Measurements from ENCODE around the gene MTNR1B. TPM values are rescaled to one million over a fixed set of nuclear protein-coding genes. Genes with fewer than 3 reads are reported as not detected.

Gene MTNR1B
- total RNA-seq, 2 donors from 2014 or later = not detected

GRCh38 chr11:93000511-93001476 is 31.3 kb downstream of the MTNR1B start:
- Histone ChIP-seq H3K36me3 (replicated peaks in 1 of 2; ENCODE audit: insufficient read depth in 1 of 2, low read depth in 2 of 2) (no peaks in the 10 kb centered on the region), H3K4me3 (no peak overlapping the region), H3K27me3 (no peaks in the 10 kb centered on the region), H3K9me3 (no peaks in the 10 kb centered on the region), H3K27ac (no peak overlapping the region), H3K4me1 (no peaks in the 10 kb centered on the region)
- intact Hi-C loops (cut with DNase I) = no loop called here
- 57 to 72% methylated on average over 2 of the region's 2 CpGs for WGBS, 2 donors
- TF ChIP-seq CTCF (IDR thresholded peaks at IDR 0.05) = no peak
- no peak for TF ChIP-seq POLR2A (IDR thresholded peaks at IDR 0.05)
- no peak for ATAC-seq
- no peak for DNase-seq

GRCh38 chr11:93001806-93002205 is 32.4 kb downstream of the MTNR1B start:
- Histone ChIP-seq H3K4me1 (no peaks in the 10 kb centered on the region), H3K27me3 (no peaks in the 10 kb centered on the region), H3K27ac (no peak overlapping the region), H3K4me3 (no peak overlapping the region), H3K36me3 (replicated peaks in 1 of 2; ENCODE audit: insufficient read depth in 1 of 2, low read depth in 2 of 2) (no peaks in the 10 kb centered on the region), H3K9me3 (no peaks in the 10 kb centered on the region)
- DNase-seq = no peak
- intact Hi-C loops (cut with DNase I) = no loop called here
- no peak for ATAC-seq
- TF ChIP-seq POLR2A (IDR thresholded peaks at IDR 0.05) = no peak
- TF ChIP-seq CTCF (IDR thresholded peaks at IDR 0.05) = no peak

- TF ChIP-seq POLR2A (IDR thresholded peaks at IDR 0.05) = no peak
- TF ChIP-seq CTCF (IDR thresholded peaks at IDR 0.05) = no peak
- Histone ChIP-seq H3K27ac (no peak overlapping the region), H3K4me1 (no peaks in the 10 kb centered on the region), H3K9me3 (no peaks in the 10 kb centered on the region), H3K4me3 (no peak overlapping the region), H3K36me3 (replicated peaks in 1 of 2; ENCODE audit: insufficient read depth in 1 of 2, low read depth in 2 of 2) (no peaks in the 10 kb centered on the region), H3K27me3 (no peaks in the 10 kb centered on the region)
- 71 to 73% methylated on average over 3 of the region's 3 CpGs for WGBS, 2 donors
- no peak for ATAC-seq
- intact Hi-C loops (cut with DNase I) = no loop called here
- no peak for DNase-seq
Observed at GRCh38 chr11:93002380-93002779, 32.9 kb downstream of the MTNR1B start.

- no peaks in the 10 kb centered on the region for H3K4me1 ChIP-seq
- TF ChIP-seq POLR2A (IDR thresholded peaks at IDR 0.05) (no peak), CTCF (IDR thresholded peaks at IDR 0.05) (no peak)
- intact Hi-C loops (cut with DNase I) = no loop called here
- DNase-seq (no peak), ATAC-seq (no peak)
- H3K36me3 ChIP-seq (replicated peaks in 1 of 2; ENCODE audit: insufficient read depth in 1 of 2, low read depth in 2 of 2) = no peaks in the 10 kb centered on the region
- no peak overlapping the region for H3K4me3 ChIP-seq
- H3K27ac ChIP-seq = no peak overlapping the region
- H3K9me3 ChIP-seq = no peaks in the 10 kb centered on the region
- no peaks in the 10 kb centered on the region for H3K27me3 ChIP-seq
- 36 to 41% methylated on average over 1 of the region's 1 CpG for WGBS, 2 donors
Observed at GRCh38 chr11:93005239-93005638, 35.8 kb downstream of the MTNR1B start.

- WGBS, 2 donors = 29 to 39% methylated on average over 1 of the region's 1 CpG
- DNase-seq (no peak), ATAC-seq (no peak)
- no peak overlapping the region for H3K4me3 ChIP-seq
- intact Hi-C loops (cut with DNase I) = no loop called here
- no peaks in the 10 kb centered on the region for H3K4me1 ChIP-seq
- no peaks in the 10 kb centered on the region for H3K9me3 ChIP-seq
- no peaks in the 10 kb centered on the region for H3K36me3 ChIP-seq (replicated peaks in 1 of 2; ENCODE audit: insufficient read depth in 1 of 2, low read depth in 2 of 2)
- TF ChIP-seq CTCF (IDR thresholded peaks at IDR 0.05) (no peak), POLR2A (IDR thresholded peaks at IDR 0.05) (no peak)
- H3K27me3 ChIP-seq = no peaks in the 10 kb centered on the region
- no peak overlapping the region for H3K27ac ChIP-seq
Observed at GRCh38 chr11:93013646-93014045, 44.2 kb downstream of the MTNR1B start.
